DMS79 treated with DMSO at 0.1 percent for 48 hours (cell line): ENCODE results near the gene DIABLO.
A peak's percentile ranks its signal among the peaks of the same experiment; 100 is the strongest.
"Not testable (repeated sequence)": the region's sequence is repeated elsewhere in the genome, so short reads cannot be mapped to it uniquely, and the experiment has no call there.

ENCODE experiments used
- DNase-seq: peaks from one replicate; lab custom pipeline; 2025; lab: John Stamatoyannopoulos, UW

Gene DIABLO

DNA sequence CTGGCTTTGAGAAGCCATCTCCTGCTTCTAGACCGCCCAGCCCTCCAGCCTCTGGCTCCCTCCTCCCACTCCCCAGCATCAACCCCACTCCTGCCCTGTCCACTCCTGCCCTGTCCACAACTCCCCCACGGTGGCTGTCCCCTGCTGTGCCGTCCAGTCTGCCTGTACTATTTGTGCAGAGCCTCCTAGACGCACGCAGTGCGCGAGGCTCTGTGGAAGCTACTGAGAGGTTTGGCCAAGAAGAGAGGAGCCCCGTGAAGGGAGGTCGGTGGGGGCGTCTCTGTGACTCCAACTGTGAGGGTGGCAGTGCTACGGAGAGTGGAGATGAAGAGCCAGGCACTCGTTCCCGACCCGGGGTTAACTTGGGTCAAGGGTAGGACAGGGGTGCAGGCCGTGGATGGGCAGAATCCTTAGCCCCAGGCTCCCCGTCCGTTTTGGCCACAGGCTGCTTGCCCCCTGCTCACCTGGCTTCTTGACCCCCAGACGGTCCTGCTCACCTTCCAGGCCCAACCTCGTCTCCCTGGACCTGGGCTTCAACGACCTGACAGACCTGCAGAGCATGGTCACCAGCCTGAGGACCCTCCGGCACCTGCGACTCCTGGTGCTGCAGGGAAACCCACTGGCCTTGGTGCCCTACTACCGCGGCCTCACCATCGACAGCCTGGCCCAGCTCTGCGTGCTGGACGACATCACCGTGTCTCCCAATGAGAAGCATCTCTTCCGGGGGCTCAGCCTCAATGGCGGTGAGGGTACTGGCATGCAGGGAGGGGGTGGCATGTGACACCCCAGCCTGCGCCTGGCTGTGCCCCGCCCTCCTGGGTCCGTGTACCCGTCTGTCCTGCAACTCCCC lies 36.0 kb downstream of the DIABLO start:
- no peak for DNase-seq

DNA sequence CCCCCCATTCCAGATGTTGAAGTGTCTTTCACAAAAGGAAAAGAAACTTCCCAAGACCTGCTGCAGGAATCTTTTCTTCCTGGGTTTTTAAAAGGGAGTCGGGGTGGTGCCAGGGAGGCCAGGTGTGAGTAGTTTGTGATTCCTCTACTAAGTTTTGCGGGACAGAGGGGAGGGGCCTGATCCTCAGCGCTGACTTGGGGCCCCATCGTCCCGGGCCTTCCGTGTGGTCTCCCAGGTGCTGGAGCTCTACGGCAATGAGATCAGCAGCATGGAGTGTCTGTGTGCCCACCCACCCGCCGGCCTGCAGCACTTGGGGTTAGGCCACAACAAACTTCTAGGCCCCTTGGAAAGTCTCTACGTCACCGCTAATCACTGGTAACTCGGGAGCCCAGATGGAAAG lies 38.4 kb downstream of the DIABLO start:
- no peak for DNase-seq

DNA sequence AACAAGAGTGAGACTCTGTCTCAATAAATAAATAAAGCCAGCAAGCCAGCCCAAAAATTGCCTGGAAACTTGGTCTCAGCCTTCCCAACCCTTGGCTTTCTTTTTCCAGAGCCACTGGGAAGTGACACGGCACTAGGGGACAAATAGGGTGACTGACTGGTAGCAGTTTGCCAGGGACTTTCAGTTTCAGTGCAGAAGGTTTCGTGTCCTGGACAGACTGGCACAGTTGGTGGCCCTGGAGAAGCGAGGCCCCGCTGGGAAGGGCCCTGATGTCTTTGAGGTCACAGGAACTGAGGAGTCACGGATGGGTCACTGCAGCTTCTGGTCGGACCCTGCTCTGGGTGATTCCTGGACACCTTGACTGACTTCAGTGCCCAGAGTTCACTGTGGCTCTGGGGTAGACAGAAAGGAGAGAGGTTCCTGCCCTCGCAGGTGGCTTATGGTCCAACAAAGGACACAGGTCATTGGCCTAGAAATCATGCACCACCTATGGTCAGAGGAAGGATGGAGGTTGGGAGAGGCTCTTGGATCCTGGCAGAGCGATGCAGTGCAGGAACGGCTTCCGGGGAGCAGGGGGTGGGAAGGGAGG lies 40.3 kb downstream of the DIABLO start:
- DNase-seq, result no peak

GRCh38 chr12:122185079-122185478 lies 40.8 kb downstream of the DIABLO start:
- no peak for DNase-seq

- DNase-seq, result no peak
Observed at GRCh38 chr12:122184517-122184916, 41.3 kb downstream of the DIABLO start.

DNA sequence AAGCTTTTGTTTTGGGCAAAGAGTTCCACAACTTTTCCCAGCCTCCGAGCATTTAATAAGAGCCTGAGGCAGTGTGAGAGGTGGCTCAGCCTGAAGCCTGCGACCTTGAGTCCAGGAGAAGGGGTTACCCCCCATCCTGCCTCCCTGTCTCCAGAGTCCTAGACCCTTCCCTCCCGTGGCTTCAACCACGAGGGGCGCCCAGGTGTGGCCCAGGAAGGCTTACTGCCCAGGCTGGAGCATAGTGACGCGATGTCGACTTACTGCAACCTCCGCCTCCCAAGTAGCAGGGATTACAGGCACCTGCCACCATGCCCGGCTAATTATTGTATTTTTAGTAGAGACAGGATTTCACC lies 42.3 kb downstream of the DIABLO start:
- DNase-seq, result no peak

GRCh38 chr12:122182887-122183587 lies 42.8 kb downstream of the DIABLO start, which contains the start of gene LRRC43:
Gene LRRC43, plus strand, starts transcription at chr12:122183123. Its CDS starts 22 bp downstream, at chr12:122183145.
- DNase-seq, result no peak

DNA sequence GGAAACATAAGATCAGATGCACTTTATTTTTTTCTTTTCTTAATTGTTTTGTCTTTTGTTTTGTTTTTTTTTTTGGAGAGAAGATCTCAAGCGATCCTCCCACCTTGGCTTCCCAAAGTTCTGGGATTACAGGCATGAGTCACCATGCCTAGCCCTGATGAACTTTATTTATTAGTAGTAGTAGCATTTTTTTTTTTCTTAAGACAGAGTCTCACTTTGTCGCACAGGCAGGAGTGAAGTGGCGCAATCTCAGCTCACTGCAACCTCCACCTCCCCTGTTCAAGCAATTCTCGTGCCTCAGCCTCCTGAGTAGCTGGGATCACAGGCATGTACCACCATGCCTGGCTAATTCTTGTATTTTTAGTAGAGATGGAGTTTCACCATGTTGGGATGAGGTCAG lies 49.4 kb downstream of the DIABLO start:
- not testable (repeated sequence) for DNase-seq

DNA sequence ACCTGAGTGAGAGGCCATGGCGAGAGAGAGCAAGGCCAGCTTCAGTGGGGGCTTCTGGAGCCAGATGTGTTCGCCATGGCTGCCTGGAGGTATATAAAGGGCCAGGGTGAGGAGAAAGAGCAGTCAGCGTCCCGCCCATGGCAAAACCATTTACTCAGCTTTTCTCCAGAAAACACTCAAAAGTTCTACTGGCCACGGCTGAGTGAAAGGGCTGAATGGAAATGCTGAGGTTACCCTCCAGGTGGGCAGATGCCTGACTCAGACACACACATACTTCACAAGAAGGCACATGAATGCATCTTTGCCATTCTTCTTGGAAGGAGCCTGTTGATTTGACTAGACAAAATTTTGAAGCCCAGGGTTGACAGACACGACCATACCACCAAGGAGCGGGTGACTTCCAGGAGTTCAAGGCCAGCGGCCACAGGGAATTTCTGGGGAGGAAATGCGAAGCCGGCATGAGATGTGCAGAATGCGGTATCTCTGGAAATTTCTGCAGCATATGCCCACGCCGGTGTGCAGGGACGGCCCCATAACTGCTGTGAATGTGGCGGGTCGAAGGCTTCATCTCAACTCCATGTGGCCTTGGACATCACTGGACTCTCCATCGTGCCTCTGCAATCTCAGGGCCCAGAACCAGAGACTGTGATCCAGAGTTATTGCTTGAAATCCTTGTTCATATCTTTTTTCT lies 51.6 kb downstream of the DIABLO start, which contains the start of gene IL31:
TSS of gene IL31 (minus strand) at position 67 of the 691 bp plus-strand sequence. CDS start at position 18, 49 bp downstream.
- peak; percentile 76 for DNase-seq

GRCh38 chr12:122172262-122172939 lies 53.5 kb downstream of the DIABLO start:
- no peak for DNase-seq

DNA sequence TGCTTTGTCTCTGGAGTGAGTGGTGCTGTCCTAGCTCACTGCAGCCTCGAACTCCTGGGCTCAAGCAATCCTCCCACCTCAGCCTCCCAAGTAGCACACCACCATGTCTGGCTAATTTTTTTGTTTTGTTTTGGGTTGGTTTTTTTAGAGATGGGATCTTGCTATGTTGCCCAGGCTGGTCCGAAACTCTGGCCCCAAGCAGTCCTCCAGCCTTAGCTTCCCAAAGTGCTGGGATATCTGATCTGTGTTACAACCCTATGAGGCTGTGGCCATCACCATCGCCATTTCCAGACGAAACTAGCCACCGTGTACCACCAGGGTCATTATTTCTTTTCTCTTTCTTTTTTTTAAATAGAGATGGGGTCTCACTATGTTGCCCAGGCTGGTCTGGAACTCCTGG lies 54.5 kb downstream of the DIABLO start:
- DNase-seq, result no peak

- no peak for DNase-seq
Observed at GRCh38 chr12:122168492-122168891, 57.4 kb downstream of the DIABLO start.

DNA sequence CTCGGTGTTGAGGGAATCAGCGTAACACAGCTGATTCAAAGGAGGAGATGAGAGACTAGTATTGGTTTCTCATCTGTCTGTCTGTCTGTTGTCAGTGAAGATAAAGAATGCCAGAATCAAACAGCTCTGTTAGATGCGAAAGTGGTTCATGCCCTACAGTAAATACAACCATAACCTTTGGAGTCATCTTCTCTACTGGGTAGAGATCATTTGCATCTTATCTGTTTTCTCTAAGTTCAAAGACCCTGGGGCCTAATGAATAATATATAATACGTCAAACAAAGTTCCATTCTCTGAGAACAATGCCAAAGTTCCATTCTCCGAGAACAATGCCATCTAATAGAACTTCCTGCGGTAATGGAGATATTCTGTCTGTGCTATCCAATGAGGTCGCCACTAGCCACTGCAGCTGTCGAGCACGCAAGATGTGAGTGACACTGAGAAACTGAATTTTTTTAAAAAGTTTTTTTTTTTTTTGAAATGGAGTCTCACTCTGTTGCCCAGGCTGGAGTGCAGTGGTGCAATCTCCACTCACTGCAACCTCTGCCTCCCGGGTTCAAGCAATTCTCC lies 58.4 kb downstream of the DIABLO start:
- no peak for DNase-seq

GRCh38 chr12:122166422-122167349 lies 59.2 kb downstream of the DIABLO start:
- no peak for DNase-seq

GRCh38 chr12:122162976-122163375 lies 62.9 kb downstream of the DIABLO start:
- no peak for DNase-seq

DNA sequence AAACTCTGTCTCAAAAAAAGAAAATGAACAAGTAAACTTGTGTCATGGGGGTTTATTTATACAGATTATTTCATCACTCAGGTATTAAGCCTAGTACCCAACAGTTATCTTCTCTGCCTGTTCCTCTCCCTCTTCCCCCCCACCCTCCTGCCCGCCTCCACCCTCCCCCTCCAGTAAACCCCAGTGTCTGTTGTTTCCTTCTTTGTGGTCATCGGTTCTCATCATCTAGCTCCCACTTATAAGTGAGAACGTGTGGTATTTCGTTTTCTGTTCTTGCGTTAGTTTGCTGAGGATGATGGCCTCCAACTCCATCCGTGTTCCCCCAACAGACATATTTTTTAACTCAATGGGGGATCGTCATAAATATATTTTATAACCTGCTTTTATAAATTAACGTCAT lies 64.2 kb downstream of the DIABLO start:
- no peak for DNase-seq

DNA sequence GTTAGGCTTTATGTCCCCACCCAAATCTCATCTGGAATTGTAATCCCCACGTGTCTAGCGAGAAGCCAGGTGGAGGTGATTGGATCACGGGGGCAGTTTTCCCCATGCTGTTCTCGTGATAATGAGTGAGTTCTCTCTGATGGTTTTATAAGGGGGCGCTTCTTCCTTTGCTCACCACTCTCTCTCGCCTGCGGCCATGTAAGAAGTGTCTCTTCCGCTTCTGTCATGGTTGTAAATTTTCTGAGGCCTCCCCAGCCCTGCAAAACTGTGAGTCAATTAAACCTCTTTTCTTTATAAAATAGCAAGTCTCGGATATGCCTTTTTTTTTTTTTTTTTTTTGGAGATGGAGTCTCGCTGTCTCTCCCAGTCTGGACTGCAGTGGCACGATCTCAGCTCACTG lies 65.1 kb downstream of the DIABLO start:
- DNase-seq, result no peak

GRCh38 chr12:122159882-122160281 lies 66.0 kb downstream of the DIABLO start:
- DNase-seq, result no peak

DNA sequence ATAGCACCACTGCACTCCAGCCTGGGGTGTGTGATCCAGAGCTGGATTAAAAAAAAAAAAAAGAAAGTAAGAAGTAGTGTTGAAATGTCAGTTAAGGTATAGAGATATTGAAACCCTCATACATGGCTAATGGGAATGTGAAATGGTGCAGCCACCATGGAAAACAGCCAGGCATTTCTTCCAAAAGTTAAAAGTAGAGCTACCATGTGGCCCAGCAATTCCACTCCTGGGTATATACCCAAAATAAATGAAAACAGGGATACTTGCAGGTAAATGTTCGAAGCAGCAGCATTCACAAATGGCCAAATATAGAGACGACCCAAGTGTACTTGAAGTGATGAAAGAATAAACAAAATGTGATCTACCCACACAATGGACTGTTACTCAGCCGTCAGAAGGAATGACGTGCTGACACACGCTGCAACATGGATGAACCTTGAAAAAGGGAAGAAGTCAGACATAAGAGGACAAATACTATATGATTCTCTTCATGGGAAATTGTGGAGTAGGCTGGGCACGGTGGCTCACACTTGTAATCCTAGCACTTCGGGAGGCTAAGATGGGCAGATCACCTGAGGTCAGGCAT lies 67.1 kb downstream of the DIABLO start:
- DNase-seq, result no peak
